Ishikawa (cell line): ENCODE measurements around the gene AUTS2.

Source experiments
- CREB1 ChIP-seq: IDR thresholded peaks from 2 replicates; pipeline ENCODE4 v1.6.1; 2012; ENCODE audit warnings: low read depth
- RAD21 ChIP-seq: IDR thresholded peaks from 2 replicates; pipeline ENCODE4 v1.6.1; 2012; ENCODE audit warnings: low read depth
- TAF1 ChIP-seq: IDR thresholded peaks from 2 replicates; pipeline ENCODE4 v1.6.1; 2012; ENCODE audit warnings: low read depth, mild to moderate bottlenecking
- TF ChIP-seq, protein P1 (sequence below): IDR thresholded peaks from 2 replicates; pipeline ENCODE4 v1.6.1; 2012; ENCODE audit warnings: low read depth, mild to moderate bottlenecking

DNA sequence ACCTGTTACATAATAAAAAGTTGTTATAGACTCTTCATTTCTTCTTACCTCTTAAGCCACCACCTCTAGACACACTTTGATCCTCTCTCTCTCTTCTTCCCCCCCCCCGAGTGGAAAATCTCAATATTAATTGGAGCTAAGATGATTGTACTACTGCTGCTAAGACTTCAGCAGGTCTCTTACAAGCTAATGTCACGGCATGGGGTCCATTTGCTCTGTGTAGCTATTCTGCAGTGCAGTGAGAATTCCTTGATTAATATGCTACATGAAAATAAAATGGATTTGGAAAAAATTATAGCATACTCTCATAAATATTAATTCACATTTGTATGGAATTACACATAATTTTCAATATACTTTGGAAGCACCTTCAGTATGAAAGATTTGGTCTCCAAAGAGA, 297.2 kb downstream of the AUTS2 start:
- TF ChIP-seq, protein P1, sequence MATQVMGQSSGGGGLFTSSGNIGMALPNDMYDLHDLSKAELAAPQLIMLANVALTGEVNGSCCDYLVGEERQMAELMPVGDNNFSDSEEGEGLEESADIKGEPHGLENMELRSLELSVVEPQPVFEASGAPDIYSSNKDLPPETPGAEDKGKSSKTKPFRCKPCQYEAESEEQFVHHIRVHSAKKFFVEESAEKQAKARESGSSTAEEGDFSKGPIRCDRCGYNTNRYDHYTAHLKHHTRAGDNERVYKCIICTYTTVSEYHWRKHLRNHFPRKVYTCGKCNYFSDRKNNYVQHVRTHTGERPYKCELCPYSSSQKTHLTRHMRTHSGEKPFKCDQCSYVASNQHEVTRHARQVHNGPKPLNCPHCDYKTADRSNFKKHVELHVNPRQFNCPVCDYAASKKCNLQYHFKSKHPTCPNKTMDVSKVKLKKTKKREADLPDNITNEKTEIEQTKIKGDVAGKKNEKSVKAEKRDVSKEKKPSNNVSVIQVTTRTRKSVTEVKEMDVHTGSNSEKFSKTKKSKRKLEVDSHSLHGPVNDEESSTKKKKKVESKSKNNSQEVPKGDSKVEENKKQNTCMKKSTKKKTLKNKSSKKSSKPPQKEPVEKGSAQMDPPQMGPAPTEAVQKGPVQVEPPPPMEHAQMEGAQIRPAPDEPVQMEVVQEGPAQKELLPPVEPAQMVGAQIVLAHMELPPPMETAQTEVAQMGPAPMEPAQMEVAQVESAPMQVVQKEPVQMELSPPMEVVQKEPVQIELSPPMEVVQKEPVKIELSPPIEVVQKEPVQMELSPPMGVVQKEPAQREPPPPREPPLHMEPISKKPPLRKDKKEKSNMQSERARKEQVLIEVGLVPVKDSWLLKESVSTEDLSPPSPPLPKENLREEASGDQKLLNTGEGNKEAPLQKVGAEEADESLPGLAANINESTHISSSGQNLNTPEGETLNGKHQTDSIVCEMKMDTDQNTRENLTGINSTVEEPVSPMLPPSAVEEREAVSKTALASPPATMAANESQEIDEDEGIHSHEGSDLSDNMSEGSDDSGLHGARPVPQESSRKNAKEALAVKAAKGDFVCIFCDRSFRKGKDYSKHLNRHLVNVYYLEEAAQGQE, result no peak
- TF ChIP-seq RAD21 (no peak), CREB1 (no peak), TAF1 (no peak)
